ENCODE data around the gene FGF19.
"Not testable (repeated sequence)": the region's sequence is repeated elsewhere in the genome, so short reads cannot be mapped to it uniquely, and the experiment has no call there.

The FGF19 gene

DNA sequence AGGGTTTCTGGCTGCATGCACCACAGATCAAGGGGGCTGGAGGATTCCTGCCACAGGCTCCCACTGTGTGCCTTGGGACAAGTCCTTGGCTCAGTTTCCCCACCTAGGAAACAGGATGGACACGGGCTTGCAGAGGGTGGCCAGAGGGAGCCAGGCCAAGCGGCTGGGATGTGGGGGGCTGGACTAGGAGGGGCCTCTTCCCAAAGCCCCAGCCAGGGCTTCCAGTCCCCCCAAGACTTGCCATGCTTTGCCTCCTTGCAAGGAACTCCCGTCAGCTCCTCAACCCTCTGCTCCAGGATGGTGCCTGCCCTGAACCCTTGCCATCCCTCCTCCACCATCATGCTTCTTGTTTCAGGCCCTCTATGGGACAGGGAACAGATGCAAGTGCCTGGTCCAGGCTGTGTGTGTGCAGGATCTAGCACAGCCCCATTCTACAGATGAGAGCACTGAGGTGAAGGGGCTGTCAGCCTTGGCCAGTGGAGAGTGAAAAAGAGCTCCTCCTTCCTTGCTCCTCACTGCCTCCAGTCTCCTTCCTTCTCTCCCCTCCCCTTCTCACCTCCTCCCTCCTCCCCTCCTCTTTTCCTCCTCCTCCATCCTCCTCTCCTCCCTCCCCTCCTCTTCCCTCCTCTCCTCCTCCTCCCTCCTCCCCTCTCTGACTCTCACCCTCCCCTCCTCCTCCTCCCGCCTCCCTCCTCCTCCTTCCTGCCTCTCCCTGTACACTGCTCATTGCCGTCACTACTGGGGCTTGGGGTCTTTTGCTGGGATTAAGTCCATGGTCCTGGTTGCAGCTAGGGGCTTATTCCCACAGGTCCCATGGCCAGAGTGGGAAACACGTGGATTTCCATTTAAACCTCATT lies 13.3 kb upstream of the FGF19 start:
- DNase-seq: no peak

DNA sequence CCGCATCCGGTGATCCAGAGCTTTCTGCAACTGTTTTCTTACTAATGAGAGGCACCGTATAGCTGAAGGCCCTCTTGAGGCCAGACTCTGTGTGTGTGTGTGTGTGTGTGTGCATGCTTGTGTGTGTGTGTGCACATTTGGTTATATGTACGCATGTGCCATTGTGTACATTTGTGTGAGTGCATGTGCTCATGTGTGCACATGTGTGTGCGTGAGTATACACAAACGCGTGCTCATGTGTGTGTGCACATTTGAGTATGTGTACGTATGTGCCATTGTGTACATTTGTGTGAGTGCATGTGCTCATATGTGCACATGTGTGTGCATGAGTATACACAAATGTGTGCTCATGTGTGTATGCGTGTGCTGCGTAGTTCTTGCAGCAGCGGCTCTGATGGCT lies 12.3 kb upstream of the FGF19 start:
- no peak for DNase-seq

GRCh38 chr11:69715446-69715845 lies 11.6 kb upstream of the FGF19 start:
- no peak for DNase-seq

DNA sequence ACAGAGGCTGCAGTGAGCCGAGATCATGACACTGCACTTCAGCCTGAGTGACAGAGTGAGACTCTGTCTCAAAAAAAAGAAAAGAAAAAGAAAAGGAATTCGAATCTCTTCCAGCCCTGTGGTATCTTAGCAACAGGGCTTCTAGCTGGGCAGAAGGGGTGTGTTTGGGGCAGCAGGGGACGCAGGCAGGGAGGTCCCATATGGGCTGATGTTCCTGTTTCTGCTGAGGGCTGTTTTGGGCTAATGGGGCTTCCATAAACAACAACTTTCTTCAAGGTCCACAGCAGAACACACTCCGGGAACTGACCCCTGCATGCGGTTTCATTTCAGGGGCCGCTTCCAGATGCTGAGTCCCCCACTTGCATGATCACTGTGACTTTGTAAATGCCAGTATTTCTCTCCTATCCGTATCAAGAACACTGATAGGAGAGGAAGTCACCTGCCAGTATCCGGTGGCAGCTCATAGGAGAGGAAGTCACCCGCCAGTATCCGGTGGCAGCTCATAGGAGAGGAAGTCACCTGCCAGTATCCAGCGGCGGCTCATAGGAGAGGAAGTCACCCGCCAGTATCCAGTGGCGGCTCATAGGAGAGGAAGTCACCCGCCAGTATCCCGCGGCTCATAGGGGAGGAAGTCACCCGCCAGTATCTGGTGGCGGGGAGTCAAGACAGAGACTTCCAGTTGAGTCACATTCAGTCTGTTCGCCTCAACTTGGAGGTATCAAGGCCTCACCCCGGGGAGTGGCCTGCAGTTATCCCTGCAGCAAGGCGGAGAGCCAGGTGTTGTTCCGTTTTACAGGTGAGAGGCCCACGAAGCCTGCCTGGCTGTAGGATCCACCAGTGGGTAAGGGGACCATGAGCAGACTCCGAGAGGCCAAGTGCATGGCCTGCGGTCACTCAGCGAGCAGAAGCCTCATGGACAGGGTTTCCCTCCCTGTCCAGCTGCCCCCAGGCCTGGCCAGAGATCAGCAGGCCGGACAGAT lies 8.3 kb upstream of the FGF19 start:
- DNase-seq: peak in 2 of 4 experiments; percentile 35 to 37

- DNase-seq: no peak
These were observed 5.0 kb upstream of the FGF19 start for GRCh38 chr11:69708736-69709401.

- no peak for DNase-seq
These were observed 3.4 kb upstream of the FGF19 start for GRCh38 chr11:69707176-69707575.

DNA sequence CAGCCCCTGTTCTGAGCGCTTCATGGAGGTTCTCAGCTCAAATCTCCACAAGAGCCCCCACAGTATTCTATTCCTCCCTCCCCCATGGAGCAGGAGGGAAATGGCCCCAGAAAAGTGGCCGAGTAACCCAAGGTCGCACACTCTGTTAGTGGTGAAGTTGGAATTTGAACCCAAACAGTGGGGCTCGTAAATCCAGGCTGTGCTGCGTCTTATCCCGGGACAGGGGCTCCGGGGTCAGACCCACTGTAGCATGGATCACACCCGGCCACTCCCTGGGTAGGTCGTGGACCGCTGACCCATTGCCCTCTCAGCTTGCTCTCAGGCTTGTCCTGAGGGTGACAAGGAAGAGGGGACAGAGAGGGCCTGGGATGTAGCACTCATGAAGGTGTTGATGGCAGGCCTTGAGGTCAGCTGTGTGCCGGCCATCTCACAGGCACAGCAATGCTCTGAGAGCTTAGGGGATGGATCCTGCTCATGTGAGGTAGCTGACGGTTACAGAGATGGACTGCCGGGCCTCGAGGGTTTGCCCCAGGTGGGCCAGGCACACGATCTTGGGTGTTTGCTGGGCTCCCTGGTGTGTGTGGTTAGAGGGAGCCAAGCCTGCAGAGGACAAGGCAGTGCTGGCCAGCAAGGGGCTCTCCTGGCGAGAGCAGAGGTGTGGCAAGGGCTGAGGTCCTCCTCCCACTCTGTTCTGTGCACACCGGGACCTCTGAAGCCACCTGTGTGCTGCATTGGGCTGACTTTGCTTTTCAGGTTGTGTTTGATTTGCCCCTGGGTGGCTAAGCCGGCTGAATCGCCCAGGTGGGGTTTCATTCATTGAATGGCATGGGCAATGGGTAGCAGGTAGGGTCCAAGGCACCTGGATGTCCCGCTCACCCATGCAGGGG lies 2.3 kb upstream of the FGF19 start:
- no peak for DNase-seq

DNA sequence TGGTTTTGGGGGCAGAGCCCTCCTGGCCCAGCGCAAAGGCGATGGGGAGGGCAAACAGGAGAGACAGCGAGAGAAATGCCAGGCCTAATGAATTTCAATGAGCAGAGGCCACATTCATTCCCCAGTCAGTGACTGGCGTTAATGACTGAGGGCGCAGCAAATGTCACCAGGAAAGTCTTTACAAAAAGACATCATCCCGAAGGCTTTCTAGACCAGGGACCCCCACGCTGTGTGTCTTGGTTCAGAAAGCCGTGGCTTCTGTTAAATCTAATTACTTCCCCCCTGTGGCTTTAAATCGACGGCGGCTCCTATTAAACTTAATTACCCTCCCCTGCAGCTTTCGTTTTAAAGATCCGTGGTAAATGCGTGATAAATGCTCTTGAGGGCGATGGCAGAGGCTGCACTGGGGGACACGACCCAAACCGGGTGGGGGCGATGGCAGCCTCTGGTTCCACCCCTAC lies 1.6 kb upstream of the FGF19 start:
- no peak for DNase-seq

DNA sequence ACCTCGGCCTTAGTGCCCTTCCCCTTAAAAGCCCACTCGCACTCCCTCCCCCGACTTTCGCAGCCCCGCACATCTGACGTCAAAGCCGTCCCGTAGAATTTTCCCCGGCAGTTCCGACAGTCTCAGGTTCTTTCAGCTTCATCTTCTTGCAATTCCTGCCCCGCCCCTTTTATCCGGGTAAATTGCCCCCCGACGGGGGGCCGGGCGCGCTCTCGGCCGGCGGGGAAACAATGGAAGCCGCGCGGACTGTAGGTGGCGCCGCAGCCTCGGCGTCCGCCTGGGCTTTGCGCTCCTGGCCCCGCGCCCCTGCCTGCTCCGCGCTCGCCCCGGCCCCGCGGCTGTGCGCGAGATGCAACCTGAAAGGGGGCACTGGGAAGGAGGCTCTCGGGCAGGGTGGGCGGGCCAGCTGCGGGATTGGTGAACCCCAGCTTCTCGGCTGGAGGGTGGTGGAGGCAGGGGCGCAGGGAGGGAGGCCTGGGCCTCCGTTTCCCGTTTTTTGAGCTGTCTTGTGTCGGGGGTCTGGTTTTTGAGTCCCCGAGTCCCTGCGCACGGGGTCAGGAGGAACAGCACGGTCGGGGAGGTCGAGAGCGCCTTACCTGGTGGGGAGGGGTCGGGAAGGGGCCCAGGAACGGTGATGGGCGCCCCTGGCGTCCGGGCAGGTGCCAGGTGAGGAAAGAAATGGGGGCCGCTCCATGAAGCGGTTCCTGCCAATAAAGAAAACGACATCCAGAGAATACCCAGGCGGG lies 859 bp upstream of the FGF19 start:
- no peak for DNase-seq

GRCh38 chr11:69703453-69703767 lies 412 bp downstream of the FGF19 start:
- no peak for DNase-seq

- no peak for DNase-seq
These were observed 911 bp downstream of the FGF19 start for GRCh38 chr11:69702769-69703452.

- no peak for DNase-seq
These were observed 1.6 kb downstream of the FGF19 start for GRCh38 chr11:69702239-69702691.

DNA sequence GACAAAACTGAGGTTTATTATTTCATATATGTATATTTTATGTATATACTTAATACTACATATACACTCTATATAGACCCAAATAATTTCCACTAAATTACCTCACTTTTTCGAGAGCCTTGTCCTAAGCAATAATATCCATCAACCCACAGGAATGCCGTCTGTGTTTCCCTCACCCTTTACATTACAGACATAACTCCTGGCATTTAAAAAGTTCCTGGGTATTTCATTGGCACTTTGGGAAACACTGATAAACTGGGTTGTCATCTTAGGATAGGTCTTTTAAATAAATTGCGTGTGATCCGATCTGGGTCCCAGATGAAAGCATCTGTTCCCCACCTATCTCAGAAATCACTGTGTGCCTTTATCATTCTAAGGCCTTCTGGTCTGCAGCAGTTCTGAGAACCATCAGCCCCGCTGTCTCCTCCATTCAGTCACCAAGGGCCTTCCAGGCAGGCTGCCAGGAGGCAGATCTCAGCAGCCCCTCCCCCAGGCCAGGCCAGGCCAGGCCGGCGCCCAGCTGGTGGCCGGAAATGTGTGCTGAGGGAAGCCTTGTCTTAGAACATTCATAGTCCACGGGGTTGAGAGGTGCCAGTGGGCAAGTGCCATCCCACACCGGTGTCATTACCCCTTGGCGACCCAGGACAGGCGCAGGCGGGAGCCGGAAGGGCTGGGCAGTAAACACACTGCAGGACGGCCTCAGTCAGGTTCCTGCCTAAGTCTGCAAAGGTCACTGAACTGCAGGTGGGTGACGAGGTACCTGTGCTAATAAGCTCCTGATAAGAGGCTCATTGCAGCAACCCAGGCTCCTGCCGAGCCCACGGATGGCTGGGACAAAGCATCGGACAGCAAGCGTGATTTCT lies 3.3 kb downstream of the FGF19 start:
- no peak for DNase-seq

GRCh38 chr11:69699213-69699612 lies 4.6 kb downstream of the FGF19 start:
- DNase-seq: no peak

GRCh38 chr11:69698362-69698761 lies 5.5 kb downstream of the FGF19 start:
- DNase-seq: no peak

GRCh38 chr11:69697861-69698260 lies 6.0 kb downstream of the FGF19 start:
- no peak for DNase-seq

- no peak for DNase-seq
These were observed 6.4 kb downstream of the FGF19 start for GRCh38 chr11:69697469-69697843.

GRCh38 chr11:69696749-69697468 lies 6.9 kb downstream of the FGF19 start:
- DNase-seq: no peak

DNA sequence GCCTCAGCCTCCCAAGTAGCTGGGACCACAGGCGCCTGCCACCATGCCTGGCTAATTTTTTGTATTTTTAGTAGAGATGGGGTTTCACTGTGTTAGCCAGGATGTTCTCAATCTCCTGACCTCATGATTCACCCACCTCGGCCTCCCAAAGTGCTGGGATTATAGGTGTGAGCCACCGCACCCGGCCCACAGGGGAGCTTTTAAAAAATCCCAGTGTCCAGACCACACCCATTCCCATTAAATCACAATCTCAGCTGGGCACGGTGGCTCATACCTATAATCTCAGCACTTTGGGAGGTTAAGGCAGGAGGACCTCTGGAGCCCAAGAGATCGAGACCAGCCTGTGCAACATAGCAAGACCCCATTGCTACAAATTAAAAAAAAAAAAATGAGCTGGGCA lies 7.8 kb downstream of the FGF19 start:
- DNase-seq: not testable (repeated sequence)
